SK-N-SH treated with all-trans-retinoic acid at 6 μM for 48 hours (cell line): ENCODE measurements around the gene SCAF4.
"Not testable (repeated sequence)": the region's sequence is repeated elsewhere in the genome, so short reads cannot be mapped to it uniquely, and the experiment has no call there.

Experiments
- ATAC-seq: fragments of 200-7000 bp; cut with Tn5 transposase; 3 replicates; pipeline ENCODE4 v1.9.1; 2020; ENCODE audit warnings: mild to moderate bottlenecking, moderate library complexity
- ARNTL ChIP-seq: fragments of 450-650 bp; formaldehyde crosslinking; IDR thresholded peaks from 2 replicates; pipeline ENCODE4 v1.5.0; 2020; ENCODE audit warnings: low read depth, mild to moderate bottlenecking, moderate library complexity, borderline replicate concordance
- BACH2 ChIP-seq: fragments of 250-450 bp; sonication (Bioruptor Pico); IDR thresholded peaks from 2 replicates; pipeline ENCODE4 v1.9.0; 2021; ENCODE audit warnings: mild to moderate bottlenecking, borderline replicate concordance
- CREB5 ChIP-seq: fragments of 250-450 bp; sonication (Bioruptor Pico); IDR thresholded peaks from 2 replicates; pipeline ENCODE4 v1.5.1; 2020; ENCODE audit warnings: low read depth, mild to moderate bottlenecking, moderate library complexity
- CSDC2 ChIP-seq: fragments of 250-450 bp; sonication (Bioruptor Pico); IDR thresholded peaks from 2 replicates; pipeline ENCODE4 v1.5.0; 2020; ENCODE audit warnings: mild to moderate bottlenecking, moderate library complexity
- ESRRG ChIP-seq: fragments of 250-450 bp; sonication (Bioruptor Pico); IDR thresholded peaks from 2 replicates; pipeline ENCODE4 v1.6.1; 2021; ENCODE audit warnings: mild to moderate bottlenecking
- GLIS3 ChIP-seq: fragments of 250-450 bp; sonication (Bioruptor Pico); IDR thresholded peaks from 2 replicates; pipeline ENCODE4 v1.5.0; 2020; ENCODE audit warnings: mild to moderate bottlenecking, moderate library complexity
- ISL1 ChIP-seq: fragments of 250-450 bp; sonication (Bioruptor Pico); IDR thresholded peaks from 2 replicates; pipeline ENCODE4 v2.1.2; 2022; ENCODE audit warnings: mild to moderate bottlenecking, moderate library complexity
- PATZ1 ChIP-seq: fragments of 250-450 bp; sonication (Bioruptor Pico); IDR thresholded peaks from 2 replicates; pipeline ENCODE4 v1.8.0; 2020; ENCODE audit warnings: mild to moderate bottlenecking, moderate library complexity, borderline replicate concordance
- POU6F1 ChIP-seq: fragments of 250-450 bp; sonication (Bioruptor Pico); IDR thresholded peaks from 2 replicates; pipeline ENCODE4 v1.8.0; 2021; ENCODE audit warnings: low read depth, mild to moderate bottlenecking, moderate library complexity, borderline replicate concordance
- PPARA ChIP-seq: fragments of 250-450 bp; sonication (Bioruptor Pico); IDR thresholded peaks from 2 replicates; pipeline ENCODE4 v1.5.0; 2020; ENCODE audit warnings: mild to moderate bottlenecking, borderline replicate concordance
- RARB ChIP-seq: fragments of 250-450 bp; sonication (Bioruptor Pico); IDR thresholded peaks from 2 replicates; pipeline ENCODE4 v1.8.0; 2021; ENCODE audit warnings: mild to moderate bottlenecking, moderate library complexity
- SNAI2 ChIP-seq: fragments of 250-450 bp; sonication (Bioruptor Pico); IDR thresholded peaks from 2 replicates; pipeline ENCODE4 v1.5.0; 2020; ENCODE audit warnings: mild to moderate bottlenecking, moderate library complexity
- TOX ChIP-seq: fragments of 250-450 bp; sonication (Bioruptor Pico); IDR thresholded peaks from 2 replicates; pipeline ENCODE4 v1.8.0; 2021; ENCODE audit warnings: mild to moderate bottlenecking, moderate library complexity, borderline replicate concordance
- TSHZ2 ChIP-seq: fragments of 250-450 bp; sonication (Bioruptor Pico); IDR thresholded peaks from 2 replicates; pipeline ENCODE4 v1.5.0; 2020; ENCODE audit warnings: mild to moderate bottlenecking, moderate library complexity
- ZFP3 ChIP-seq: fragments of 250-450 bp; sonication (Bioruptor Pico); IDR thresholded peaks from 2 replicates; pipeline ENCODE4 v1.5.0; 2020; ENCODE audit warnings: mild to moderate bottlenecking, moderate library complexity
- ZNF565 ChIP-seq: fragments of 450-650 bp; formaldehyde crosslinking; conservative IDR thresholded peaks from 2 replicates; pipeline ENCODE4 v1.5.0; 2020; ENCODE audit warnings: low read depth, mild to moderate bottlenecking, moderate library complexity
- ZNF70 ChIP-seq: fragments of 450-650 bp; formaldehyde crosslinking; IDR thresholded peaks from 2 replicates; pipeline ENCODE4 v1.5.0; 2020; ENCODE audit warnings: mild to moderate bottlenecking, moderate library complexity
- ZNF8 ChIP-seq: fragments of 450-650 bp; formaldehyde crosslinking; IDR thresholded peaks from 2 replicates; pipeline ENCODE4 v1.5.0; 2020; ENCODE audit warnings: mild to moderate bottlenecking, moderate library complexity

The SCAF4 gene

GRCh38 chr21:31666445-31667010, 65.4 kb downstream of the SCAF4 start:
- ATAC-seq, result no peak
- TF ChIP-seq BACH2 (no peak), RARB (CRISPR knock-in tag) (no peak), CREB5 (no peak), ARNTL (CRISPR knock-in tag) (no peak), TOX (no peak), ZFP3 (CRISPR knock-in tag) (no peak), PATZ1 (CRISPR knock-in tag) (no peak), ESRRG (CRISPR knock-in tag) (no peak), GLIS3 (CRISPR knock-in tag) (no peak), TSHZ2 (CRISPR knock-in tag) (no peak), POU6F1 (CRISPR knock-in tag) (no peak), ISL1 (CRISPR knock-in tag) (no peak), ZNF565 (CRISPR knock-in tag) (no peak)

- ATAC-seq, result not testable (repeated sequence)
Measured at GRCh38 chr21:31665869-31666268, 66.0 kb downstream of the SCAF4 start.

- TF ChIP-seq ZNF70, result peak; percentile 84
- TF ChIP-seq CSDC2 (CRISPR knock-in tag), result no peak
- no peak for TF ChIP-seq RARB (CRISPR knock-in tag)
- ATAC-seq, result peak; percentile 38
Measured at GRCh38 chr21:31665397-31665796, 66.5 kb downstream of the SCAF4 start.

GRCh38 chr21:31663584-31664249, 68.2 kb downstream of the SCAF4 start:
- no peak for TF ChIP-seq ZNF565 (CRISPR knock-in tag)
- TF ChIP-seq ARNTL (CRISPR knock-in tag), result no peak
- no peak for TF ChIP-seq ISL1 (CRISPR knock-in tag)
- no peak for TF ChIP-seq PATZ1 (CRISPR knock-in tag)
- no peak for TF ChIP-seq TSHZ2 (CRISPR knock-in tag)
- no peak for TF ChIP-seq ZFP3 (CRISPR knock-in tag)
- no peak for TF ChIP-seq SNAI2 (CRISPR knock-in tag)
- TF ChIP-seq ESRRG (CRISPR knock-in tag), result no peak
- no peak for TF ChIP-seq PPARA
- no peak for TF ChIP-seq ZNF8 (CRISPR knock-in tag)
- no peak for TF ChIP-seq POU6F1 (CRISPR knock-in tag)
- no peak for TF ChIP-seq BACH2
- no peak for TF ChIP-seq RARB (CRISPR knock-in tag)
- TF ChIP-seq, all 23 proteins: peak for 0

More at GRCh38 chr21:31663584-31664249, 68.2 kb downstream of the SCAF4 start:
- ATAC-seq, result no peak
